Measurements from ENCODE around the gene SFT2D1.
"Not testable (repeated sequence)": the region's sequence is repeated elsewhere in the genome, so short reads cannot be mapped to it uniquely, and the experiment has no call there.

SFT2D1 gene

GRCh38 chr6:166361077-166361429 is 18.7 kb upstream of the SFT2D1 start:
- no peak for FAIRE-seq

GRCh38 chr6:166360243-166361076 is 18.1 kb upstream of the SFT2D1 start:
- no peak for FAIRE-seq

GRCh38 chr6:166355552-166355951 is 13.2 kb upstream of the SFT2D1 start:
- FAIRE-seq = no peak

- FAIRE-seq = no peak
Observed at GRCh38 chr6:166354965-166355364, 12.6 kb upstream of the SFT2D1 start.

GRCh38 chr6:166354143-166354542 is 11.8 kb upstream of the SFT2D1 start:
- no peak for FAIRE-seq

- no peak for FAIRE-seq
Observed at GRCh38 chr6:166353507-166353906, 11.2 kb upstream of the SFT2D1 start.

GRCh38 chr6:166352923-166353322 is 10.6 kb upstream of the SFT2D1 start:
- FAIRE-seq = no peak

GRCh38 chr6:166351715-166352285 is 9.5 kb upstream of the SFT2D1 start:
- FAIRE-seq = no peak

GRCh38 chr6:166348305-166348949 is 6.1 kb upstream of the SFT2D1 start:
- no peak for FAIRE-seq

- no peak for FAIRE-seq
Observed at GRCh38 chr6:166346965-166347364, 4.6 kb upstream of the SFT2D1 start.

GRCh38 chr6:166346449-166346848 is 4.1 kb upstream of the SFT2D1 start:
- no peak for FAIRE-seq

- FAIRE-seq = not testable (repeated sequence)
Observed at GRCh38 chr6:166345672-166346071, 3.3 kb upstream of the SFT2D1 start.

GRCh38 chr6:166344921-166345320 is 2.6 kb upstream of the SFT2D1 start:
- FAIRE-seq = not testable (repeated sequence)

GRCh38 chr6:166344240-166344639 is 1.9 kb upstream of the SFT2D1 start:
- FAIRE-seq = no peak

- FAIRE-seq = no peak
Observed at GRCh38 chr6:166343150-166343487, 774 bp upstream of the SFT2D1 start.

- FAIRE-seq = no peak
Observed at GRCh38 chr6:166341977-166342348, 382 bp downstream of the SFT2D1 start.

- FAIRE-seq = no peak
Observed at GRCh38 chr6:166341464-166341863, 881 bp downstream of the SFT2D1 start.

GRCh38 chr6:166338854-166339253 is 3.5 kb downstream of the SFT2D1 start:
- no peak for FAIRE-seq

- no peak for FAIRE-seq
Observed at GRCh38 chr6:166336847-166337246, 5.5 kb downstream of the SFT2D1 start.

- no peak for FAIRE-seq
Observed at GRCh38 chr6:166335378-166336302, 6.7 kb downstream of the SFT2D1 start.

- FAIRE-seq = no peak
Observed at GRCh38 chr6:166334878-166335277, 7.5 kb downstream of the SFT2D1 start.

- no peak for FAIRE-seq
Observed at GRCh38 chr6:166333172-166333995, 9.0 kb downstream of the SFT2D1 start.
